Activated CD4-positive, alpha-beta T cell treated with anti-CD3 and anti-CD28 coated beads, Interleukin-2, amount 10 ng/mL, durations not matched to agents 7 days and 5 days (primary cell): ENCODE results near the gene HECW1. TPM values are rescaled to one million over a fixed set of nuclear protein-coding genes. Genes with fewer than 3 reads are reported as not detected.
"Not testable (repeated sequence)": the region's sequence is repeated elsewhere in the genome, so short reads cannot be mapped to it uniquely, and the experiment has no call there.

Experiments
- CTCF ChIA-PET: fragments of 350-600 bp; sonication (Branson Sonifier 250); formaldehyde crosslinking; loops from one replicate; lab custom pipeline; 2021; ENCODE audit warnings: antibody characterized with exemption; lab: Charles Lee
- POLR2A ChIA-PET: fragments of 350-600 bp; sonication (Branson Sonifier 250); formaldehyde crosslinking; loops from one replicate; lab custom pipeline; 2021; ENCODE audit warnings: antibody characterized with exemption; lab: Charles Lee
- DNase-seq: peaks from one replicate; pipeline ENCODE4 v3.0.0-alpha.2; 2020
- H3K27ac Mint-ChIP-seq: one replicate; pipeline ENCODE4 v1.8.0; 2021; ENCODE audit warnings: mild to moderate bottlenecking, moderate library complexity, mixed read lengths
- H3K27me3 Mint-ChIP-seq: one replicate; pipeline ENCODE4 v1.8.0; 2021; ENCODE audit warnings: mixed read lengths
- H3K36me3 Mint-ChIP-seq: one replicate; pipeline ENCODE4 v1.8.0; 2021; ENCODE audit warnings: low read depth, mixed read lengths
- H3K4me1 Mint-ChIP-seq: one replicate; pipeline ENCODE4 v1.8.0; 2021; ENCODE audit warnings: mixed read lengths
- H3K4me3 Mint-ChIP-seq: one replicate; pipeline ENCODE4 v1.8.0; 2021; ENCODE audit warnings: mild to moderate bottlenecking, moderate library complexity, mixed read lengths
- H3K9me3 Mint-ChIP-seq: one replicate; pipeline ENCODE4 v1.8.0; 2021; ENCODE audit warnings: mixed read lengths
- total RNA-seq, 2 experiments: library from RNA; stranded (reverse); gene quantifications; one replicate each; pipeline ENCODE4 v1.2.3, GENCODE V29; 2021

HECW1 gene
- total RNA-seq, 2 experiments from 2014 or later: not detected

- Mint-ChIP-seq H3K27ac (no peak overlapping the region), H3K27me3 (peaks cover 10% of the 10 kb centered on the region), H3K4me1 (no peaks in the 10 kb centered on the region), H3K36me3 (no peaks in the 10 kb centered on the region), H3K9me3 (no peaks in the 10 kb centered on the region), H3K4me3 (no peak overlapping the region)
- no peak for DNase-seq
- ChIA-PET CTCF (no interaction called here), POLR2A (no interaction called here)
These were observed 92.8 kb downstream of the HECW1 start for GRCh38 chr7:43205171-43205795.

- Mint-ChIP-seq H3K36me3 (no peaks in the 10 kb centered on the region), H3K27me3 (peaks cover 3% of the 10 kb centered on the region), H3K27ac (no peak overlapping the region), H3K4me3 (no peak overlapping the region), H3K9me3 (no peaks in the 10 kb centered on the region), H3K4me1 (no peaks in the 10 kb centered on the region)
- DNase-seq: no peak
- CTCF ChIA-PET: no interaction called here
- POLR2A ChIA-PET: no interaction called here
These were observed 95.8 kb downstream of the HECW1 start for GRCh38 chr7:43208242-43208641.

GRCh38 chr7:43210539-43210938, 98.1 kb downstream of the HECW1 start:
- H3K27me3 Mint-ChIP-seq, H3K4me1 Mint-ChIP-seq, H3K4me3 Mint-ChIP-seq, H3K27ac Mint-ChIP-seq, DNase-seq, H3K9me3 Mint-ChIP-seq, H3K36me3 Mint-ChIP-seq, POLR2A ChIA-PET, CTCF ChIA-PET: not testable (repeated sequence)

GRCh38 chr7:43211286-43211685, 98.8 kb downstream of the HECW1 start:
- Mint-ChIP-seq H3K27ac (no peak overlapping the region), H3K36me3 (no peaks in the 10 kb centered on the region), H3K27me3 (peaks cover 7% of the 10 kb centered on the region), H3K4me3 (no peak overlapping the region), H3K9me3 (no peaks in the 10 kb centered on the region), H3K4me1 (no peaks in the 10 kb centered on the region)
- ChIA-PET POLR2A (no interaction called here), CTCF (no interaction called here)
- no peak for DNase-seq

GRCh38 chr7:43211693-43212092, 99.2 kb downstream of the HECW1 start:
- H3K36me3 Mint-ChIP-seq: no peaks in the 10 kb centered on the region
- H3K27ac Mint-ChIP-seq: no peak overlapping the region
- H3K4me3 Mint-ChIP-seq: no peak overlapping the region
- CTCF ChIA-PET: no interaction called here
- DNase-seq: no peak
- no peaks in the 10 kb centered on the region for H3K9me3 Mint-ChIP-seq
- POLR2A ChIA-PET: no interaction called here
- H3K4me1 Mint-ChIP-seq: no peaks in the 10 kb centered on the region
- peaks cover 7% of the 10 kb centered on the region for H3K27me3 Mint-ChIP-seq

GRCh38 chr7:43212921-43213320, 100.5 kb downstream of the HECW1 start:
- Mint-ChIP-seq H3K4me1 (no peaks in the 10 kb centered on the region), H3K4me3 (no peak overlapping the region), H3K9me3 (no peaks in the 10 kb centered on the region), H3K27me3 (peaks cover 7% of the 10 kb centered on the region), H3K36me3 (no peaks in the 10 kb centered on the region), H3K27ac (no peak overlapping the region)
- DNase-seq: no peak
- CTCF ChIA-PET: no interaction called here
- POLR2A ChIA-PET: no interaction called here

GRCh38 chr7:43215061-43215460, 102.6 kb downstream of the HECW1 start:
- H3K4me1 Mint-ChIP-seq: no peaks in the 10 kb centered on the region

GRCh38 chr7:43217055-43217454, 104.6 kb downstream of the HECW1 start:
- CTCF ChIA-PET: no interaction called here
- Mint-ChIP-seq H3K27ac (no peak overlapping the region), H3K36me3 (no peaks in the 10 kb centered on the region), H3K9me3 (no peaks in the 10 kb centered on the region), H3K4me1 (no peaks in the 10 kb centered on the region), H3K27me3 (peaks cover 7% of the 10 kb centered on the region), H3K4me3 (no peak overlapping the region)
- DNase-seq: no peak
- POLR2A ChIA-PET: no interaction called here

More at GRCh38 chr7:43215061-43215460, 102.6 kb downstream of the HECW1 start:
- CTCF ChIA-PET: no interaction called here
- Mint-ChIP-seq H3K27me3 (peaks cover 7% of the 10 kb centered on the region), H3K27ac (no peak overlapping the region), H3K36me3 (no peaks in the 10 kb centered on the region), H3K4me3 (no peak overlapping the region), H3K9me3 (no peaks in the 10 kb centered on the region)
- no peak for DNase-seq
- POLR2A ChIA-PET: no interaction called here

- CTCF ChIA-PET, POLR2A ChIA-PET, H3K27me3 Mint-ChIP-seq, H3K27ac Mint-ChIP-seq, H3K4me1 Mint-ChIP-seq, H3K36me3 Mint-ChIP-seq, H3K4me3 Mint-ChIP-seq, H3K9me3 Mint-ChIP-seq, DNase-seq: not testable (repeated sequence)
These were observed 106.5 kb downstream of the HECW1 start for GRCh38 chr7:43218901-43219300.

GRCh38 chr7:43220250-43220649, 107.8 kb downstream of the HECW1 start:
- Mint-ChIP-seq H3K4me3 (no peak overlapping the region), H3K27ac (no peak overlapping the region), H3K36me3 (no peaks in the 10 kb centered on the region), H3K9me3 (no peaks in the 10 kb centered on the region), H3K4me1 (no peaks in the 10 kb centered on the region), H3K27me3 (peaks cover 2% of the 10 kb centered on the region)
- POLR2A ChIA-PET: no interaction called here
- CTCF ChIA-PET: no interaction called here
- no peak for DNase-seq

- Mint-ChIP-seq H3K4me3 (no peak overlapping the region), H3K36me3 (no peaks in the 10 kb centered on the region), H3K27me3 (peaks cover 2% of the 10 kb centered on the region), H3K4me1 (no peaks in the 10 kb centered on the region), H3K9me3 (no peaks in the 10 kb centered on the region), H3K27ac (no peak overlapping the region)
- POLR2A ChIA-PET: no interaction called here
- no peak for DNase-seq
- CTCF ChIA-PET: no interaction called here
These were observed 108.3 kb downstream of the HECW1 start for GRCh38 chr7:43220742-43221141.

- H3K27ac Mint-ChIP-seq: no peak overlapping the region
- H3K36me3 Mint-ChIP-seq: no peaks in the 10 kb centered on the region
- ChIA-PET CTCF (no interaction called here), POLR2A (no interaction called here)
- H3K9me3 Mint-ChIP-seq: no peaks in the 10 kb centered on the region
- no peak for DNase-seq
- H3K4me3 Mint-ChIP-seq: no peak overlapping the region
- H3K4me1 Mint-ChIP-seq: no peaks in the 10 kb centered on the region
- peaks cover 16% of the 10 kb centered on the region for H3K27me3 Mint-ChIP-seq
These were observed 117.4 kb downstream of the HECW1 start for GRCh38 chr7:43229801-43230200.

GRCh38 chr7:43232366-43232765, 119.9 kb downstream of the HECW1 start:
- no peak overlapping the region for H3K4me3 Mint-ChIP-seq
- H3K36me3 Mint-ChIP-seq: no peaks in the 10 kb centered on the region
- DNase-seq: no peak
- no peaks in the 10 kb centered on the region for H3K9me3 Mint-ChIP-seq
- H3K27ac Mint-ChIP-seq: no peak overlapping the region
- H3K4me1 Mint-ChIP-seq: no peaks in the 10 kb centered on the region
- ChIA-PET POLR2A (no interaction called here), CTCF (no interaction called here)
- H3K27me3 Mint-ChIP-seq: peaks cover 16% of the 10 kb centered on the region

GRCh38 chr7:43234073-43234472, 121.6 kb downstream of the HECW1 start:
- Mint-ChIP-seq H3K27ac (no peak overlapping the region), H3K4me1 (no peaks in the 10 kb centered on the region), H3K4me3 (no peak overlapping the region), H3K36me3 (no peaks in the 10 kb centered on the region), H3K27me3 (peaks cover 6% of the 10 kb centered on the region), H3K9me3 (no peaks in the 10 kb centered on the region)
- POLR2A ChIA-PET: no interaction called here
- CTCF ChIA-PET: interaction anchor here (0.6 to 1.3 kb wide), 2 partner anchors 24 to 44 kb away, joined by 3 read pairs; no protein-coding TSS in a partner anchor
- DNase-seq: no peak
